Neural cell (in vitro differentiated cells): ENCODE data around the gene TPD52L1. TPM values are rescaled to one million over a fixed set of nuclear protein-coding genes. Genes with fewer than 3 reads are reported as not detected.

Source experiments
- H2AFZ ChIP-seq: fragments of 200-600, 300-800 bp; sonication (generic), shearing (Covaris generic); 2 replicates; pipeline ENCODE4 v1.6.0; 2014; ENCODE audit warnings: low read depth, mild to moderate bottlenecking, antibody characterized with exemption, low read length, moderate library complexity
- H3F3A ChIP-seq: fragments of 200-600 bp; shearing (Covaris generic); 2 replicates; pipeline ENCODE4 v1.6.1; 2016; ENCODE audit warnings: mild to moderate bottlenecking, moderate library complexity, mixed read lengths, antibody characterized with exemption, low read length; ENCODE audit not compliant: insufficient read depth, poor library complexity, severe bottlenecking
- H3K27ac ChIP-seq: fragments of 200-600, 300-800 bp; sonication (generic), shearing (Covaris generic); 2 replicates; pipeline ENCODE4 v1.5.1; 2014; ENCODE audit warnings: mild to moderate bottlenecking, low read length, moderate library complexity
- H3K27me3 ChIP-seq: fragments of 300-800, 200-600 bp; sonication (generic), shearing (Covaris generic); 2 replicates; pipeline ENCODE4 v1.6.0; 2014; ENCODE audit warnings: mild to moderate bottlenecking, low read depth, low read length, moderate library complexity; ENCODE audit not compliant: insufficient read depth
- H3K36me3 ChIP-seq: fragments of 300-800, 200-600 bp; sonication (generic), shearing (Covaris generic); 2 replicates; pipeline ENCODE4 v1.5.1; 2014; ENCODE audit warnings: mild to moderate bottlenecking, antibody characterized with exemption, low read length, moderate library complexity; ENCODE audit not compliant: insufficient read depth
- H3K4me2 ChIP-seq: fragments of 300-800, 200-600 bp; sonication (generic), shearing (Covaris generic); 2 replicates; pipeline ENCODE4 v1.6.0; 2014; ENCODE audit warnings: mild to moderate bottlenecking, low read length
- H3K4me3 ChIP-seq: fragments of 300-800, 200-600 bp; sonication (generic), shearing (Covaris generic); 2 replicates; pipeline ENCODE4 v1.5.1; 2014; ENCODE audit warnings: mild to moderate bottlenecking, low read length, moderate library complexity
- H3K79me2 ChIP-seq: fragments of 200-600 bp; shearing (Covaris generic); replicated peaks from 2 replicates; pipeline ENCODE4 v1.6.0; 2014; ENCODE audit warnings: mild to moderate bottlenecking, low read length, moderate library complexity; ENCODE audit not compliant: insufficient read depth
- H3K9ac ChIP-seq: fragments of 300-800, 200-600 bp; sonication (generic), shearing (Covaris generic); 2 replicates; pipeline ENCODE4 v1.6.1; 2016; ENCODE audit warnings: mild to moderate bottlenecking, low read length, mixed read lengths
- H3K9me2 ChIP-seq: fragments of 200-600 bp; shearing (Covaris generic); 2 replicates; pipeline ENCODE4 v1.6.1; 2016; ENCODE audit warnings: mild to moderate bottlenecking, low read length, mixed read lengths; ENCODE audit not compliant: insufficient read depth
- H3K9me3 ChIP-seq: fragments of 200-600, 300-800 bp; sonication (generic), shearing (Covaris generic); 2 replicates; pipeline ENCODE4 v1.6.1; 2016; ENCODE audit warnings: mild to moderate bottlenecking, mixed run types, low read length, moderate library complexity, mixed read lengths
- H4K20me1 ChIP-seq: fragments of 200-600 bp; shearing (Covaris generic); 2 replicates; pipeline ENCODE4 v1.6.1; 2016; ENCODE audit warnings: mild to moderate bottlenecking, mixed run types; ENCODE audit not compliant: insufficient read depth
- EP300 ChIP-seq: fragments of 450-650 bp; conservative IDR thresholded peaks from 2 replicates; pipeline ENCODE4 v1.6.1; 2014; ENCODE audit warnings: antibody characterized with exemption, mild to moderate bottlenecking, moderate library complexity; ENCODE audit not compliant: poor library complexity, severe bottlenecking
- EZH2 ChIP-seq: fragments of 200-600, 300-800 bp; shearing (Covaris generic), sonication (generic); IDR thresholded peaks from 2 replicates; pipeline ENCODE4 v1.6.1; 2014; ENCODE audit warnings: antibody characterized with exemption, low read length, borderline replicate concordance, mild to moderate bottlenecking; ENCODE audit not compliant: insufficient read depth, poor library complexity, severe bottlenecking
- MXI1 ChIP-seq: fragments of 450-650 bp; conservative IDR thresholded peaks from 2 replicates; pipeline ENCODE4 v1.6.1; 2014; ENCODE audit warnings: antibody characterized with exemption, mild to moderate bottlenecking; ENCODE audit not compliant: poor library complexity, severe bottlenecking
- POLR2AphosphoS5 ChIP-seq: IDR thresholded peaks from 2 replicates; pipeline ENCODE4 v1.6.1; 2012
- RAD21 ChIP-seq: fragments of 450-650 bp; conservative IDR thresholded peaks from 2 replicates; pipeline ENCODE4 v1.6.1; 2014; ENCODE audit warnings: antibody characterized with exemption, mild to moderate bottlenecking, moderate library complexity
- SMC3 ChIP-seq: fragments of 450-650 bp; conservative IDR thresholded peaks from 2 replicates; pipeline ENCODE4 v1.6.1; 2014; ENCODE audit warnings: antibody characterized with exemption, mild to moderate bottlenecking, moderate library complexity; ENCODE audit not compliant: poor library complexity
- TAF1 ChIP-seq: IDR thresholded peaks from 2 replicates; pipeline ENCODE4 v1.6.1; 2012; ENCODE audit warnings: low read depth
- polyA plus RNA-seq: library from polyadenylated mRNA; depleted of rRNA; stranded (reverse); fragments of >200 nt; gene quantifications from 2 replicates; pipeline ENCODE4 v1.2.3, GENCODE V29; 2014
- TF ChIP-seq, protein P1 (sequence below): fragments of 450-650 bp; IDR thresholded peaks from 2 replicates; pipeline ENCODE4 v1.5.1; 2014; ENCODE audit warnings: antibody characterized with exemption, mild to moderate bottlenecking, moderate library complexity; ENCODE audit not compliant: poor library complexity, severe bottlenecking
- TF ChIP-seq, protein P2 (sequence below): IDR thresholded peaks from 2 replicates; pipeline ENCODE4 v1.6.1; 2012; ENCODE audit warnings: borderline replicate concordance

Gene TPD52L1
- polyA plus RNA-seq, 1 donor from 2014 or later: 8.9 TPM

DNA sequence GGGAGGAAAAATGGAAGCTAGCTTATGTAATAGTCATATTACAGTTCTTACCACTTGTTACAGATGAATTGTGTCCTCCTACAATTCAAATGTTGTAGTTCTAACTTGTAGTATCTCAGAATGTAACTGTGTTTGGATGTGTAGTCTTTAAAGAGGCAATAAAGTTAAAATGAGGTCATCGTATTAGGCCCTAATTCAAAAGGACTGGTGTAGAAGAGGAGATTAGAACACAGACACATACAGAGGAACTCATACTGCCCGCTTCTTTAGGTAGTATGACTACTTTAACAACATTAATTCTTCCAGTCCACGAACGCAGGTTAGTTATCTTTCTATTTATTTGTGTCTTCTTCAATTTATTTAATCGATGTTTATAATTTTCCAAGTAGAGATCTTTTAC is 46.5 kb upstream of the TPD52L1 start:
- Histone ChIP-seq H3K79me2 (no peaks in the 10 kb centered on the region), H2AFZ (no peak overlapping the region), H3K4me2 (no peak overlapping the region), H3K4me3 (no peak overlapping the region), H3K9me3 (no peaks in the 10 kb centered on the region), H3F3A (no peaks in the 10 kb centered on the region), H3K36me3 (no peaks in the 10 kb centered on the region), H3K9ac (no peak overlapping the region), H4K20me1 (no peaks in the 10 kb centered on the region), H3K27me3 (no peaks in the 10 kb centered on the region), H3K9me2 (no peaks in the 10 kb centered on the region), H3K27ac (no peak overlapping the region)
- TF ChIP-seq EP300 (no peak), EZH2 (no peak), TAF1 (no peak), MXI1 (no peak)

DNA sequence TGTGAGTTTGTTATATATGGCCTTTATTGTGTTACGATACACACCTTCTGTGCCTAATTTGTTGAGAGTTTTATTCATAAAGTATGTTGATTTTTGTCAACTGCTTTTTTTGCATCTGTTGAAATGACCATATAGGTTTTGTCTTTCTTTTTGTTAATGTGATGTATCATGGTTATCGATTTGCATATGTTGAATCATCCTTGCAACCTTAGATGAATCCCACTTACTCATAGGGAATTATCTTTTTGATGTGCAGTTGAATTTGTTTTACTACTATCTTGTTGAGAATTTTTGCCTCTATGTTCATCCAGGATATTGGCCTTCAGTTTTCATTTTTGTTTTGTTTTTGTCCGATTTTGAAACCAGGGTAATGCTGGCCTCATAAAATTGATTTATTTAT is 45.7 kb upstream of the TPD52L1 start:
- no peaks in the 10 kb centered on the region for H3K9me3 ChIP-seq
- H2AFZ ChIP-seq: no peak overlapping the region
- no peaks in the 10 kb centered on the region for H3K27me3 ChIP-seq
- H4K20me1 ChIP-seq: no peaks in the 10 kb centered on the region
- TF ChIP-seq, protein P1, sequence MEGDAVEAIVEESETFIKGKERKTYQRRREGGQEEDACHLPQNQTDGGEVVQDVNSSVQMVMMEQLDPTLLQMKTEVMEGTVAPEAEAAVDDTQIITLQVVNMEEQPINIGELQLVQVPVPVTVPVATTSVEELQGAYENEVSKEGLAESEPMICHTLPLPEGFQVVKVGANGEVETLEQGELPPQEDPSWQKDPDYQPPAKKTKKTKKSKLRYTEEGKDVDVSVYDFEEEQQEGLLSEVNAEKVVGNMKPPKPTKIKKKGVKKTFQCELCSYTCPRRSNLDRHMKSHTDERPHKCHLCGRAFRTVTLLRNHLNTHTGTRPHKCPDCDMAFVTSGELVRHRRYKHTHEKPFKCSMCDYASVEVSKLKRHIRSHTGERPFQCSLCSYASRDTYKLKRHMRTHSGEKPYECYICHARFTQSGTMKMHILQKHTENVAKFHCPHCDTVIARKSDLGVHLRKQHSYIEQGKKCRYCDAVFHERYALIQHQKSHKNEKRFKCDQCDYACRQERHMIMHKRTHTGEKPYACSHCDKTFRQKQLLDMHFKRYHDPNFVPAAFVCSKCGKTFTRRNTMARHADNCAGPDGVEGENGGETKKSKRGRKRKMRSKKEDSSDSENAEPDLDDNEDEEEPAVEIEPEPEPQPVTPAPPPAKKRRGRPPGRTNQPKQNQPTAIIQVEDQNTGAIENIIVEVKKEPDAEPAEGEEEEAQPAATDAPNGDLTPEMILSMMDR: no peak
- TF ChIP-seq POLR2AphosphoS5 (no peak), TAF1 (no peak), MXI1 (no peak), RAD21 (no peak), SMC3 (no peak), EZH2 (no peak), EP300 (no peak)
- TF ChIP-seq, protein P2, sequence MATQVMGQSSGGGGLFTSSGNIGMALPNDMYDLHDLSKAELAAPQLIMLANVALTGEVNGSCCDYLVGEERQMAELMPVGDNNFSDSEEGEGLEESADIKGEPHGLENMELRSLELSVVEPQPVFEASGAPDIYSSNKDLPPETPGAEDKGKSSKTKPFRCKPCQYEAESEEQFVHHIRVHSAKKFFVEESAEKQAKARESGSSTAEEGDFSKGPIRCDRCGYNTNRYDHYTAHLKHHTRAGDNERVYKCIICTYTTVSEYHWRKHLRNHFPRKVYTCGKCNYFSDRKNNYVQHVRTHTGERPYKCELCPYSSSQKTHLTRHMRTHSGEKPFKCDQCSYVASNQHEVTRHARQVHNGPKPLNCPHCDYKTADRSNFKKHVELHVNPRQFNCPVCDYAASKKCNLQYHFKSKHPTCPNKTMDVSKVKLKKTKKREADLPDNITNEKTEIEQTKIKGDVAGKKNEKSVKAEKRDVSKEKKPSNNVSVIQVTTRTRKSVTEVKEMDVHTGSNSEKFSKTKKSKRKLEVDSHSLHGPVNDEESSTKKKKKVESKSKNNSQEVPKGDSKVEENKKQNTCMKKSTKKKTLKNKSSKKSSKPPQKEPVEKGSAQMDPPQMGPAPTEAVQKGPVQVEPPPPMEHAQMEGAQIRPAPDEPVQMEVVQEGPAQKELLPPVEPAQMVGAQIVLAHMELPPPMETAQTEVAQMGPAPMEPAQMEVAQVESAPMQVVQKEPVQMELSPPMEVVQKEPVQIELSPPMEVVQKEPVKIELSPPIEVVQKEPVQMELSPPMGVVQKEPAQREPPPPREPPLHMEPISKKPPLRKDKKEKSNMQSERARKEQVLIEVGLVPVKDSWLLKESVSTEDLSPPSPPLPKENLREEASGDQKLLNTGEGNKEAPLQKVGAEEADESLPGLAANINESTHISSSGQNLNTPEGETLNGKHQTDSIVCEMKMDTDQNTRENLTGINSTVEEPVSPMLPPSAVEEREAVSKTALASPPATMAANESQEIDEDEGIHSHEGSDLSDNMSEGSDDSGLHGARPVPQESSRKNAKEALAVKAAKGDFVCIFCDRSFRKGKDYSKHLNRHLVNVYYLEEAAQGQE: no peak
- no peak overlapping the region for H3K27ac ChIP-seq
- H3F3A ChIP-seq: no peaks in the 10 kb centered on the region
- H3K9me2 ChIP-seq: no peaks in the 10 kb centered on the region
- H3K36me3 ChIP-seq: no peaks in the 10 kb centered on the region
- H3K9ac ChIP-seq: no peak overlapping the region
- H3K4me2 ChIP-seq: no peak overlapping the region
- H3K79me2 ChIP-seq: no peaks in the 10 kb centered on the region
- no peak overlapping the region for H3K4me3 ChIP-seq

DNA sequence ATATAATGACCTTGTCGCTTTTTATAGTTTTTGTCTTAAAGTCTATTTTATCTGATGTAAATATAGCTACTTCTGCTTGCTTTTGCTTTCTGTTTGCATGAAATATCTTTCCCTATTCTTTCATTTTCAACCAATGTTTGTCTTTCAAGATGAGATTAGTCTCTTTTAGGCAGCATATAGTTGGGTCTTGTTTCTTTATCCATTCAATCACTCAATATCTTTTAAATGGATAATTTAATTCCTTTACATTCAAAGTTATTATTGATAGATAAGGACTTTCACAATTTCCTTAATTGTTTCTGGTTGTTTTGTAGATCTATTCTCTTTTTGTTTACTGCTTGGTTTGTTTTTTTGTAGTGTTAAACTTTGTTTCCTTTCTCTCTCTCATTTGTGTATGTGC is 43.5 kb upstream of the TPD52L1 start:
- Histone ChIP-seq H4K20me1 (no peaks in the 10 kb centered on the region), H3K36me3 (no peaks in the 10 kb centered on the region), H3K27ac (no peak overlapping the region), H2AFZ (no peak overlapping the region), H3K9me3 (no peaks in the 10 kb centered on the region), H3K9ac (no peak overlapping the region), H3K79me2 (no peaks in the 10 kb centered on the region), H3F3A (no peaks in the 10 kb centered on the region), H3K4me3 (no peak overlapping the region), H3K27me3 (no peaks in the 10 kb centered on the region), H3K9me2 (no peaks in the 10 kb centered on the region), H3K4me2 (no peak overlapping the region)
- no peak for TF ChIP-seq SMC3
- no peak for TF ChIP-seq EP300
- TF ChIP-seq TAF1: no peak
- TF ChIP-seq EZH2: no peak
- TF ChIP-seq RAD21: no peak
- TF ChIP-seq, protein P2: no peak
- no peak for TF ChIP-seq POLR2AphosphoS5
- TF ChIP-seq, protein P1: no peak
- no peak for TF ChIP-seq MXI1
